ENCODE data around the gene FOSL1. TPM values are rescaled to one million over a fixed set of nuclear protein-coding genes. Genes with fewer than 3 reads are reported as not detected.
A peak's percentile ranks its signal among the peaks of the same experiment; 100 is the strongest.

FOSL1 gene
- total RNA-seq, 1 experiment from 2014 or later = 2.7 TPM

DNA sequence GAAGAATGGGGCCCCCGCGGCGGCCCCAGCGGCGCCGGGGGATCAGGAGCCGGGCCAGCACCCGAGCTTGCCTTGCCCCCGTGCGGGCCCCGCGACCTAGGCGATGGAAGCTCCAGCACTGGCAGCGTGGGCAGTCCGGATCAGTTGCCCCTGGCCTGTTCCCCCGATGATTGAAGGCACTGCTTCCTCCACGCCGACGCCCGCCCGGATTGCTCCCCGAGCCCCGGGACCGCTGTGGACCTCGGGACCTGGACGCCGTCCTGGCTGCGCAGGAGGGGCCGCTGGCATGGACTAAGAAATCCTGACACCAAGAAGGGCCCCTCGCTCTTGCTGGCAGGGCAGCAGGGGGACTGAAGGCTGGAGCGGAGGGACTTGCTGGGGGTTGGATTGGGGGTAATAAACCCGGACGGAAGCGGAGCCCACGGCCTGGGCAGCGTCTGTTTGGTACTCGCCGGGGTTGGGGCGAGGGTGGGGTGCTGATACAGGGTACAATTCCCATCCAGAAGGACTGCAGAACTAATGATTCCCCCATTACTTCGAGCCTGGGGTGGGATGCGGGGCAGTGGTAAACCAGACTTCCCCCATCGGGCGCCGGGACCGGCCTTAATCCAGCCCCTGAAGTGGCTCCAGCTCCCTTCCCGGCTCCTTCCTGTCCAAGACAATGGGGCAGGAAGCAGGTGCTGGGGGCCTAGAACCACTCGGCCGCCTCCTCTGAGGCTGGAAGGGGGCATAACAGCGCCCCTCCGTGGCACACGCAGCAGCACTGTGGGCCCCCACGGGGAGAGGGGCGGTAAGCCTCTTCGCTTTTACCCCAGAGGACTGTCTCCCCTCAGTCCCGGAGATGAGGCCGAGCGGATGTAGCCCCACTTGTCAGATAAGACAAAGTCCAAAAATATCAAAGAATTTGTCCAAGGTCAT, 8.7 kb downstream of the FOSL1 start:
- H3K4me3 ChIP-seq (ENCODE audit: low read depth, low read length) = peak overlapping the region; percentile 81
- H3K27me3 ChIP-seq (replicated peaks; ENCODE audit: control insufficient read depth, insufficient read depth, low read length) = no peaks in the 10 kb centered on the region
- intact Hi-C loops (cut with micrococcal nuclease; ENCODE audit: unreplicated experiment) = loop anchor here (2.0 kb wide), 2 partner anchors 27 to 69 kb away; partner anchors contain the start of genes C11orf68, DRAP1 and SART1
- Mint-ChIP-seq H3K27ac (ENCODE audit: unreplicated experiment) (no peak overlapping the region), H3K4me3 (ENCODE audit: unreplicated experiment) (peak overlapping the region; percentile 82), H3K27me3 (ENCODE audit: insufficient read depth, unreplicated experiment) (no peaks in the 10 kb centered on the region), H3K36me3 (ENCODE audit: insufficient read depth, unreplicated experiment) (peaks cover 35% of the 10 kb centered on the region), H3K4me1 (ENCODE audit: low read depth, unreplicated experiment) (peaks cover 27% of the 10 kb centered on the region), H3K9me3 (ENCODE audit: unreplicated experiment) (no peaks in the 10 kb centered on the region)
- H3K4me1 ChIP-seq = peaks cover 26% of the 10 kb centered on the region
- no peaks in the 10 kb centered on the region for H3K36me3 ChIP-seq (ENCODE audit: control insufficient read depth, insufficient read depth, low read length)
- ChIA-PET CTCF (interaction anchor here (0.6 to 7.8 kb wide), 23 partner anchors 9 to 421 kb away, joined by 3 to 241 read pairs (median 5); partner anchors contain the start of genes BANF1, CFL1, EIF1AD and FOSL1), POLR2A (interaction anchor here (0.6 to 2.5 kb wide), 11 partner anchors 8 to 725 kb away, joined by 3 to 33 read pairs (median 4); partner anchors contain the start of genes BANF1, CFL1, EIF1AD and FOSL1)
- no peaks in the 10 kb centered on the region for H3K9me3 ChIP-seq
- TF ChIP-seq, protein P1, sequence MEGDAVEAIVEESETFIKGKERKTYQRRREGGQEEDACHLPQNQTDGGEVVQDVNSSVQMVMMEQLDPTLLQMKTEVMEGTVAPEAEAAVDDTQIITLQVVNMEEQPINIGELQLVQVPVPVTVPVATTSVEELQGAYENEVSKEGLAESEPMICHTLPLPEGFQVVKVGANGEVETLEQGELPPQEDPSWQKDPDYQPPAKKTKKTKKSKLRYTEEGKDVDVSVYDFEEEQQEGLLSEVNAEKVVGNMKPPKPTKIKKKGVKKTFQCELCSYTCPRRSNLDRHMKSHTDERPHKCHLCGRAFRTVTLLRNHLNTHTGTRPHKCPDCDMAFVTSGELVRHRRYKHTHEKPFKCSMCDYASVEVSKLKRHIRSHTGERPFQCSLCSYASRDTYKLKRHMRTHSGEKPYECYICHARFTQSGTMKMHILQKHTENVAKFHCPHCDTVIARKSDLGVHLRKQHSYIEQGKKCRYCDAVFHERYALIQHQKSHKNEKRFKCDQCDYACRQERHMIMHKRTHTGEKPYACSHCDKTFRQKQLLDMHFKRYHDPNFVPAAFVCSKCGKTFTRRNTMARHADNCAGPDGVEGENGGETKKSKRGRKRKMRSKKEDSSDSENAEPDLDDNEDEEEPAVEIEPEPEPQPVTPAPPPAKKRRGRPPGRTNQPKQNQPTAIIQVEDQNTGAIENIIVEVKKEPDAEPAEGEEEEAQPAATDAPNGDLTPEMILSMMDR (IDR thresholded peaks at IDR 0.05; ENCODE audit: insufficient read depth in 1 of 2, low read depth in 1 of 2, low read length in 1 of 2, severe bottlenecking in 1 of 2, unreplicated experiment in 1 of 2) = no peak
- TSS peak; percentile 50 for BruUV-seq (replicated peaks)
- no peak for DNase-seq

DNA sequence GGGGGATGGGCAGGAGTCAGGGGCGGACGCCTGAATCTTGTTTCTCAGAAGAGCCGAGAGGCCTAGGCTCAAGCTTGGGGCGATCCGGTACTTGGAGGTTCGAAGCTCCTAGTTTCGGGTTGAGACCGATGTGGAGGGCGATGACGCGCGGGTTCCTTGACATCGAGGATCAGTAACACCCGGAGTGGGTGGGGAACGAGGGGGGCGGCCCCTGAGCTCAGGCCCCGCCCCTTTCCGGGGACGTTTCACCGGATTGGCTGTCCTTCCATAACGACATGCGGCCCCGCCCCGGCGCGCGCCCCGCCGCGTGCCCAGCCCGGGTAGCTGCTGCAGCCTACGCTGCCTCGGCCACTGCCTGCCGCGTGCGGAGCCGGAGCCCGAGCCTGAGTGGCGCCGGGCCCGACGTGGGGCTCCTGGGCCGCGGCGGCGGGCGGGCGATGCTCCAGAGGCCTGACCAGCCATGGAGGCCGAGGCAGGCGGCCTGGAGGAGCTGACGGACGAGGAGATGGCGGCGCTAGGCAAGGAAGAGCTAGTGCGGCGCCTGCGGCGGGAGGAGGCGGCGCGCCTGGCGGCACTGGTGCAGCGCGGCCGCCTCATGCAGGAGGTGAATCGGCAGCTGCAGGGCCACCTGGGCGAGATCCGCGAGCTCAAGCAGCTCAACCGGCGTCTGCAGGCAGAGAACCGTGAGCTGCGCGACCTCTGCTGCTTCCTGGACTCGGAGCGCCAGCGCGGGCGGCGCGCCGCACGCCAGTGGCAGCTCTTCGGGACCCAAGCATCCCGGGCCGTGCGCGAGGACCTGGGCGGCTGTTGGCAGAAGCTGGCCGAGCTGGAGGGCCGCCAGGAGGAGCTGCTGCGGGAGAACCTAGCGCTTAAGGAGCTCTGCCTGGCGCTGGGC, 9.6 kb downstream of the FOSL1 start, which contains the start of gene CCDC85B:
Gene CCDC85B (plus strand): TSS at position 350 of the 895 bp plus-strand sequence. CDS start 111 bp downstream, at position 461.
- CTCF ChIA-PET = interaction anchor here (0.6 to 7.8 kb wide), 29 partner anchors 10 to 1559 kb away, joined by 3 to 241 read pairs (median 4); partner anchors contain the start of genes BANF1, CFL1, EIF1AD and FAM89B
- H3K4me3 Mint-ChIP-seq (ENCODE audit: unreplicated experiment) = peak within 1 kb of the TSS; percentile 82

More for the DNA sequence above, 9.6 kb downstream of the FOSL1 start, which contains the start of gene CCDC85B:
- Mint-ChIP-seq H3K4me1 (ENCODE audit: low read depth, unreplicated experiment) (peaks cover 27% of the 10 kb centered on the region), H3K9me3 (ENCODE audit: unreplicated experiment) (no peaks in the 10 kb centered on the region), H3K27ac (ENCODE audit: unreplicated experiment) (peak within 1 kb of the TSS; percentile 69), H3K36me3 (ENCODE audit: insufficient read depth, unreplicated experiment) (peaks cover 40% of the 10 kb centered on the region), H3K27me3 (ENCODE audit: insufficient read depth, unreplicated experiment) (no peaks in the 10 kb centered on the region)
- intact Hi-C loops (cut with micrococcal nuclease; ENCODE audit: unreplicated experiment) = loop anchor here (2.0 kb wide), 2 partner anchors 28 to 70 kb away; partner anchors contain the start of genes C11orf68, DRAP1 and SART1
- DNase-seq = peak; percentile 96 to 98
- Histone ChIP-seq H3K4me3 (ENCODE audit: low read depth, low read length) (peak within 1 kb of the TSS; percentile 81), H3K36me3 (ENCODE audit: control insufficient read depth, insufficient read depth, low read length) (peaks cover 2% of the 10 kb centered on the region; the same call in 1 of the 2 replicates), H3K9me3 (no peaks in the 10 kb centered on the region), H3K4me1 (peaks cover 27% of the 10 kb centered on the region), H3K27me3 (replicated peaks; ENCODE audit: control insufficient read depth, insufficient read depth, low read length) (no peaks in the 10 kb centered on the region)
- BruUV-seq (replicated peaks) = no TSS peak
- POLR2A ChIA-PET = interaction anchor here (0.5 to 2.5 kb wide), 15 partner anchors 9 to 725 kb away, joined by 3 to 33 read pairs (median 4); partner anchors contain the start of genes BANF1, CFL1, EIF1AD and FOSL1
- TF ChIP-seq, protein P1 (IDR thresholded peaks at IDR 0.05; ENCODE audit: insufficient read depth in 1 of 2, low read depth in 1 of 2, low read length in 1 of 2, severe bottlenecking in 1 of 2, unreplicated experiment in 1 of 2) = peak; percentile 33 to 65

All from Caco-2 (cell line).